IMR-90 (cell line): Measurements from ENCODE around the gene CDH23. TPM values are rescaled to one million over a fixed set of nuclear protein-coding genes. Genes with fewer than 3 reads are reported as not detected.
"Not testable (repeated sequence)": the region's sequence is repeated elsewhere in the genome, so short reads cannot be mapped to it uniquely, and the experiment has no call there.

ENCODE experiments used
- ATAC-seq: fragments of 200-7000 bp; cut with Tn5 transposase; 2 replicates; pipeline ENCODE4 v1.9.1; 2020; ENCODE audit warnings: low read depth, mild to moderate bottlenecking, moderate library complexity
- BruUV-seq: library from RNA; stranded (reverse); fragments of 400-500 nt; replicated peaks from 2 replicates; lab custom pipeline; 2021; lab: Mats Ljungman, UMichigan
- CTCF ChIA-PET: fragments of 300-600 bp; formaldehyde crosslinking; extraction: SDS; loops from one replicate; lab custom pipeline; 2021; ENCODE audit warnings: antibody characterized with exemption; lab: Yijun Ruan, JAX
- POLR2A ChIA-PET: fragments of 300-600 bp; sonication (Branson Sonifier 250); formaldehyde crosslinking; loops from one replicate; lab custom pipeline; 2022; ENCODE audit warnings: antibody characterized with exemption; ENCODE audit not compliant: unreplicated experiment; lab: Charles Lee
- DNase-seq: peaks from one replicate; pipeline ENCODE4 v3.0.0; 2013
- H2AFZ ChIP-seq: replicated peaks from 2 replicates; pipeline ENCODE3; 2013; ENCODE audit warnings: low read length, mild to moderate bottlenecking; ENCODE audit not compliant: poor library complexity
- H2AK5ac ChIP-seq: 2 replicates; pipeline ENCODE4 v1.6.1; 2013; ENCODE audit warnings: low read depth, low read length, inconsistent platforms
- H2AK9ac ChIP-seq: replicated peaks from 2 replicates; pipeline ENCODE3; 2013; ENCODE audit warnings: mild to moderate bottlenecking, low read depth, low read length, moderate library complexity; ENCODE audit not compliant: poor library complexity
- H2BK120ac ChIP-seq: 2 replicates; pipeline ENCODE4 v1.6.1; 2013; ENCODE audit warnings: low read depth, low read length, inconsistent platforms
- H2BK15ac ChIP-seq: 3 replicates; pipeline ENCODE4 v1.6.1; 2013; ENCODE audit warnings: low read depth, low read length, inconsistent platforms
- H2BK20ac ChIP-seq: 2 replicates; pipeline ENCODE4 v1.6.1; 2013; ENCODE audit warnings: low read depth, mild to moderate bottlenecking, inconsistent platforms, low read length, moderate library complexity
- H2BK5ac ChIP-seq: 2 replicates; pipeline ENCODE4 v1.6.1; 2013; ENCODE audit warnings: mild to moderate bottlenecking, low read depth, low read length, inconsistent platforms; ENCODE audit not compliant: poor library complexity, severe bottlenecking
- H3K14ac ChIP-seq: replicated peaks from 2 replicates; pipeline ENCODE4 v1.6.1; 2013; ENCODE audit warnings: low read depth, low read length, inconsistent platforms
- H3K18ac ChIP-seq: 2 replicates; pipeline ENCODE4 v1.6.1; 2013; ENCODE audit warnings: low read depth, low read length, control low read depth
- H3K23ac ChIP-seq: 2 replicates; pipeline ENCODE4 v1.6.1; 2013; ENCODE audit warnings: low read depth, low read length, inconsistent platforms
- H3K27ac ChIP-seq: 2 replicates; pipeline ENCODE4 v1.5.1; 2013; ENCODE audit warnings: mild to moderate bottlenecking, control low read depth, low read length; ENCODE audit not compliant: insufficient read depth
- H3K27me3 ChIP-seq: 2 replicates; pipeline ENCODE4 v1.6.1; 2013; ENCODE audit warnings: low read length; ENCODE audit not compliant: control insufficient read depth, insufficient read depth
- H3K36me3 ChIP-seq: 2 replicates; pipeline ENCODE4 v1.6.1; 2013; ENCODE audit warnings: low read length, mixed read lengths; ENCODE audit not compliant: control insufficient read depth, insufficient read depth
- H3K4ac ChIP-seq: 2 replicates; pipeline ENCODE4 v1.6.1; 2013; ENCODE audit warnings: low read depth, low read length, inconsistent platforms
- H3K4me1 ChIP-seq: 2 replicates; pipeline ENCODE4 v1.6.1; 2013; ENCODE audit warnings: low read length, mixed read lengths; ENCODE audit not compliant: control insufficient read depth, insufficient read depth
- H3K4me2 ChIP-seq: 2 replicates; pipeline ENCODE4 v1.6.1; 2013; ENCODE audit warnings: low read depth, mild to moderate bottlenecking, control low read depth, low read length, moderate library complexity
- H3K4me3 ChIP-seq: 2 replicates; pipeline ENCODE4 v1.5.1; 2013; ENCODE audit warnings: low read depth, mild to moderate bottlenecking, control low read depth, low read length, moderate library complexity; ENCODE audit not compliant: insufficient read depth
- H3K56ac ChIP-seq: 2 replicates; pipeline ENCODE4 v1.6.1; 2013; ENCODE audit warnings: low read length, inconsistent platforms; ENCODE audit not compliant: insufficient read depth; ENCODE audit errors: extremely low read depth
- H3K79me1 ChIP-seq, 2 experiments: 2 replicates each; pipeline ENCODE4 v1.6.1; 2013; ENCODE audit warnings: low read length in 2 of 2, inconsistent platforms in 1 of 2, low read depth in 1 of 2
- H3K9ac ChIP-seq: 2 replicates; pipeline ENCODE4 v1.6.1; 2013; ENCODE audit warnings: low read depth, low read length, control low read depth
- H3K9me1 ChIP-seq: 2 replicates; pipeline ENCODE4 v1.6.1; 2013; ENCODE audit warnings: low read length, inconsistent platforms; ENCODE audit not compliant: insufficient read depth
- H3K9me3 ChIP-seq: 2 replicates; pipeline ENCODE4 v1.6.1; 2013; ENCODE audit warnings: low read length; ENCODE audit not compliant: control insufficient read depth, insufficient read depth
- H4K20me1 ChIP-seq: 2 replicates; pipeline ENCODE4 v1.6.1; 2013; ENCODE audit warnings: low read length, inconsistent platforms; ENCODE audit not compliant: insufficient read depth
- H4K5ac ChIP-seq: 2 replicates; pipeline ENCODE4 v1.6.1; 2013; ENCODE audit warnings: mild to moderate bottlenecking, low read depth, low read length, control low read depth
- H4K8ac ChIP-seq, 2 experiments: 2 replicates each; pipeline ENCODE4 v1.6.1; 2013; ENCODE audit warnings: low read depth in 2 of 2, low read length in 2 of 2, control low read depth in 1 of 2, inconsistent platforms in 1 of 2
- H4K91ac ChIP-seq: 2 replicates; pipeline ENCODE4 v1.6.1; 2013; ENCODE audit warnings: low read depth, low read length, inconsistent platforms; ENCODE audit not compliant: insufficient read depth
- FOS ChIP-seq: fragments of 150-350 bp; IDR thresholded peaks from 2 replicates; pipeline ENCODE4 v1.6.1; 2016; ENCODE audit warnings: low read depth, low read length
- RFX5 ChIP-seq: IDR thresholded peaks from 2 replicates; pipeline ENCODE4 v1.8.0; 2012; ENCODE audit warnings: low read depth, mild to moderate bottlenecking, low read length, moderate library complexity
- SMC3 ChIP-seq: fragments of 150-350 bp; IDR thresholded peaks from 2 replicates; pipeline ENCODE4 v1.6.1; 2016; ENCODE audit warnings: low read depth, mild to moderate bottlenecking, antibody characterized with exemption, low read length, moderate library complexity
- WGBS, 2 experiments: methylation state at CpG; one replicate each; pipeline versions ENCODE4 v1.1.5 to v1.1.7; 2013; ENCODE audit warnings: missing lambda C conversion rate in 2 of 2; ENCODE audit not compliant: insufficient read length in 1 of 2; ENCODE audit errors: extremely low coverage in 2 of 2; 5-methylcytosine and 5-hydroxymethylcytosine counted together
- dilution Hi-C: fragments of 300-500 bp; cut with HindIII; formaldehyde crosslinking; loops from one replicate; pipeline ENCODE4 v1.14.3; 2018; ENCODE audit warnings: low sequenced_read_pairs; ENCODE audit not compliant: unreplicated experiment
- in situ Hi-C: fragments of 300-500 bp; cut with MboI; formaldehyde crosslinking; loops from 3 replicates; pipeline ENCODE4 v1.14.3; 2019; ENCODE audit warnings: low sequenced_read_pairs, inconsistent platforms, mixed read lengths
- intact Hi-C: fragments of 100-400 bp; cut with micrococcal nuclease; formaldehyde crosslinking; loops from 2 replicates; pipeline ENCODE4 v1.10.0; 2022
- polyA plus RNA-seq, 3 experiments: library from polyadenylated mRNA; depleted of rRNA; stranded (reverse); fragments of >200 nt; gene quantifications; 2 replicates each; pipeline ENCODE4 v1.2.3, GENCODE V29; 2012; ENCODE audit warnings: low replicate concordance in 1 of 3
- total RNA-seq: library from RNA; depleted of rRNA; stranded (reverse); fragments of >200 nt; gene quantifications from 2 replicates; pipeline ENCODE4 v1.2.3, GENCODE V29; 2012

Gene CDH23
- total and polyA plus RNA-seq, 2 of the 4 experiments (the other 2 are of a cell fraction), result under 0.01 to 0.03 TPM

DNA sequence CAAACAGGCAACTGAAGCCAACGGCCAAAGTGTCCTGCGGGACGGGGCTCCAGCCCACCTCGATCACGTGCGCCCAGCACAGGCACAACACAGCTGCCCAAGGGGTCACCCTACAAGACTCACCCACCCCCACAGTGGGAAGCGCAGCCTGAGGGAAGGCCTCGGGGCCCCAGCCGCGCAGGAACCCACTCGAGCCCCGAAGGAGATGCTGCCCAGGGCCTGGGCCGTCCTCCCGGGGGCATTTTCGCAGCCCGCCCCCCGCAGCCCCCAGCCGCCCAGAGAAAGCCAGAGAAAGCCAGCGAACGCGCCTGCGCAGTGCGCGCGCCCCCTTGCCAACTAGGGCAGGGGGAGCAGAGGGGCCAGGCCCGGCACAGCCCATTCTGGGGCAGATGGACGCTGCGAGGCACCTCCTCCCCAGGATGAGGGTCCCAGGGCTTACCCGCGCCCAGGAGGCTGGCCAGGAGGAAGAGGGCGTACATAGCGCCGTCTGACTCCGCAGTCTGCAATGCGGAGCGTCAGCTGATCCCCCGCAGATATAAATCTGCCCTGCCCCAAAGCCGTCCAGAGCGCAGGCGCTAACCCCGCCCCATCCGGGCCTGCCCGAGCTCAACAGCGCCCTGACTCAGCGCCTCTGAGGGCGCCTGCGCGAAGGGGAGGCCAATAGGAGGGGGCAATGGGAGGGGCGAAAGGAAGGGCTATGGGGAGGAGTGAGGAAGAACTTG lies 454.2 kb downstream of the CDH23 start, which contains the start of gene PSAP (continued):
- TF ChIP-seq SMC3, result no peak
- TF ChIP-seq RFX5, result no peak
- TF ChIP-seq FOS, result peak; percentile 65

- DNase-seq, H3K9me3 ChIP-seq, H3K4me1 ChIP-seq, H3K14ac ChIP-seq, H3K9me1 ChIP-seq, H2AK9ac ChIP-seq, H2BK20ac ChIP-seq, H3K27me3 ChIP-seq, H3K56ac ChIP-seq, H3K9ac ChIP-seq, H3K23ac ChIP-seq, in situ Hi-C loops, H3K36me3 ChIP-seq, BruUV-seq, dilution Hi-C loops, H3K4me3 ChIP-seq, ATAC-seq: not testable (repeated sequence)
- peak overlapping the region; percentile 54; the same call in 1 of the 2 replicates for H2BK120ac ChIP-seq
- H3K4ac ChIP-seq, result peak overlapping the region; percentile 63
- CTCF ChIA-PET, result interaction anchor here (0.7 to 2.0 kb wide), 2 partner anchors 45 to 628 kb away, joined by 5 to 7 read pairs; no protein-coding TSS in a partner anchor
- H4K91ac ChIP-seq, result peak overlapping the region; percentile 56; the same call in 1 of the 2 replicates
- intact Hi-C loops, result loop anchor here (1.0 kb wide), 1 partner anchor 11 kb away; no protein-coding TSS in a partner anchor
- POLR2A ChIA-PET, result interaction anchor here (0.6 to 1.6 kb wide), 3 partner anchors 9 to 16 kb away, joined by 4 to 8 read pairs (median 5); no protein-coding TSS in a partner anchor
- H2BK5ac ChIP-seq, result peak overlapping the region; percentile 51
- H2BK15ac ChIP-seq, result 0 out of 3 replicates have a peak overlapping the region, but pooled peaks have one; percentile 27
- H4K20me1 ChIP-seq, result peaks cover 37% of the 10 kb centered on the region
- H2AFZ ChIP-seq, result peak overlapping the region; percentile 86
- H2AK5ac ChIP-seq, result peak overlapping the region; percentile 71; the same call in 1 of the 2 replicates
- no CpG with 5 or more reads among the region's 20 CpGs for WGBS, 2 experiments
- H3K18ac ChIP-seq, result peak overlapping the region; percentile 58; the same call in 1 of the 2 replicates
- H3K4me2 ChIP-seq, result peak overlapping the region; percentile 16
- peaks cover 11 to 41% of the 10 kb centered on the region in 2 experiments for H3K79me1 ChIP-seq
- peak overlapping the region; percentile 56 for H4K5ac ChIP-seq
- peak overlapping the region; percentile 70 to 83 for H4K8ac ChIP-seq
- peak overlapping the region; percentile 61 for H3K27ac ChIP-seq
Observed at GRCh38 chr10:71851465-71852095, 454.9 kb downstream of the CDH23 start.
